Gastroesophageal sphincter (tissue), 4 donors: ENCODE results near the gene NAA20. TPM values are rescaled to one million over a fixed set of nuclear protein-coding genes. Genes with fewer than 3 reads are reported as not detected.

ENCODE experiments used
- ATAC-seq: fragments of 150-250 bp; one replicate; pipeline ENCODE4 v1.9.1; 2016; ENCODE audit warnings: mild to moderate bottlenecking, moderate library complexity
- H3K27ac ChIP-seq, 4 donors: fragments of 200-600 bp; sonication (generic) in 3 of 4; 1 replicate in 3 of 4; 2 replicates in 1 of 4; pipeline ENCODE4 v1.5.1; 2016 to 2019
- H3K27me3 ChIP-seq: fragments of 200-600 bp; sonication (generic); one replicate; pipeline ENCODE4 v1.5.1; 2019
- H3K36me3 ChIP-seq, 2 donors: fragments of 200-600 bp; sonication (generic); one replicate each; pipeline ENCODE4 v1.5.1; 2019; ENCODE audit warnings: control low read depth in 1 of 2
- H3K4me1 ChIP-seq, 3 donors: fragments of 200-600 bp; sonication (generic); 1 replicate in 2 of 3; 2 replicates in 1 of 3; pipeline ENCODE4 v1.5.1; 2016 to 2019; ENCODE audit warnings: control low read depth in 2 of 3
- H3K4me3 ChIP-seq, 2 donors: fragments of 200-600 bp; sonication (generic); one replicate each; pipeline ENCODE4 v1.5.1; 2019; ENCODE audit warnings: mild to moderate bottlenecking in 1 of 2, moderate library complexity in 1 of 2
- H3K9me3 ChIP-seq, 3 donors: fragments of 200-600 bp; sonication (generic); one replicate each; pipeline ENCODE4 v1.5.1; 2017 to 2019; ENCODE audit warnings: control low read depth in 2 of 3
- EP300 ChIP-seq: sonication (generic); formaldehyde crosslinking; IDR thresholded peaks from one replicate; pipeline ENCODE4 v1.6.1; 2017; ENCODE audit warnings: antibody characterized with exemption, mild to moderate bottlenecking
- POLR2A ChIP-seq, 2 donors: fragments of 450-650 bp; IDR thresholded peaks; one replicate each; pipeline ENCODE4 v1.6.1; 2017; ENCODE audit warnings: antibody characterized with exemption in 2 of 2, mild to moderate bottlenecking in 2 of 2, moderate library complexity in 1 of 2
- POLR2AphosphoS5 ChIP-seq: sonication (generic); formaldehyde crosslinking; IDR thresholded peaks from one replicate; pipeline ENCODE4 v1.6.1; 2017; ENCODE audit warnings: antibody characterized with exemption
- WGBS, 2 donors: methylation state at CpG; one replicate each; pipeline ENCODE4 v1.1.5; 2018; ENCODE audit warnings: low coverage in 1 of 2; 5-methylcytosine and 5-hydroxymethylcytosine counted together
- total RNA-seq, 4 donors: library from RNA; depleted of rRNA; stranded (reverse); fragments of >200 nt; gene quantifications; one replicate each; pipeline ENCODE4 v1.1.0, GENCODE V29; 2016
- TF ChIP-seq, protein P1 (sequence below), 4 experiments: fragments of 200-600 bp in 2 of 4; fragments of 450-650 bp in 2 of 4; sonication (generic) in 1 of 4; IDR thresholded peaks; one replicate each; pipeline ENCODE4 v1.5.1; 2017 to 2019; ENCODE audit warnings: antibody characterized with exemption in 4 of 4, mild to moderate bottlenecking in 2 of 4, moderate library complexity in 2 of 4

The NAA20 gene
- total RNA-seq, 4 donors from 2014 or later: 22.7 to 47.0 (median 31.0) TPM

DNA sequence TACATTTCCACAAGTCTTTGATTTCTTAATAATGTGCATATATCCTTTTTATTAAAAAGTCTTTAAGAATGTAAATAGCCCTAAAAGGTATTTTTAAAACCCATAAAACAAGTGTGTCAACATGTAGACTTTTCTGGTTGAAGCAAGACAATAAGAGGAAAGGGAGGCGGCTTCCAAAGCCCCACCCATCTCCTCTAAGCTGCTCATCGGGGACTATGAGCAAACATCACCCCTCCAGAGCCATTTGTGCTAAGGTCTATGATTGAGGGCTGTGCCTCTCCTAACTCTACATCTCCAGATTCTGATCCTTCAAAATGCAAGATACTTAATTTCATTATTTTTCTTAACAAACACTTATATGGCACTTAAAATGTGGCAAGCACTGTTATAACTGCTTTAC, 2.5 kb upstream of the NAA20 start:
- WGBS, 2 donors: 50 to 57% methylated on average over 2 of the region's 2 CpGs
- no peaks in the 10 kb centered on the region for H3K9me3 ChIP-seq
- no peak overlapping the region for H3K4me3 ChIP-seq
- TF ChIP-seq, protein P1, sequence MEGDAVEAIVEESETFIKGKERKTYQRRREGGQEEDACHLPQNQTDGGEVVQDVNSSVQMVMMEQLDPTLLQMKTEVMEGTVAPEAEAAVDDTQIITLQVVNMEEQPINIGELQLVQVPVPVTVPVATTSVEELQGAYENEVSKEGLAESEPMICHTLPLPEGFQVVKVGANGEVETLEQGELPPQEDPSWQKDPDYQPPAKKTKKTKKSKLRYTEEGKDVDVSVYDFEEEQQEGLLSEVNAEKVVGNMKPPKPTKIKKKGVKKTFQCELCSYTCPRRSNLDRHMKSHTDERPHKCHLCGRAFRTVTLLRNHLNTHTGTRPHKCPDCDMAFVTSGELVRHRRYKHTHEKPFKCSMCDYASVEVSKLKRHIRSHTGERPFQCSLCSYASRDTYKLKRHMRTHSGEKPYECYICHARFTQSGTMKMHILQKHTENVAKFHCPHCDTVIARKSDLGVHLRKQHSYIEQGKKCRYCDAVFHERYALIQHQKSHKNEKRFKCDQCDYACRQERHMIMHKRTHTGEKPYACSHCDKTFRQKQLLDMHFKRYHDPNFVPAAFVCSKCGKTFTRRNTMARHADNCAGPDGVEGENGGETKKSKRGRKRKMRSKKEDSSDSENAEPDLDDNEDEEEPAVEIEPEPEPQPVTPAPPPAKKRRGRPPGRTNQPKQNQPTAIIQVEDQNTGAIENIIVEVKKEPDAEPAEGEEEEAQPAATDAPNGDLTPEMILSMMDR (IDR thresholded peaks at IDR 0.05): no peak
- no peak for TF ChIP-seq POLR2AphosphoS5
- TF ChIP-seq EP300: no peak
- no peak for TF ChIP-seq POLR2A (IDR thresholded peaks at IDR 0.05)
- no peak overlapping the region for H3K27ac ChIP-seq
- no peaks in the 10 kb centered on the region for H3K27me3 ChIP-seq
- no peaks in the 10 kb centered on the region for H3K36me3 ChIP-seq
- ATAC-seq: no peak
- peaks cover 2 to 48% (median 35%) of the 10 kb centered on the region in 3 donors for H3K4me1 ChIP-seq

DNA sequence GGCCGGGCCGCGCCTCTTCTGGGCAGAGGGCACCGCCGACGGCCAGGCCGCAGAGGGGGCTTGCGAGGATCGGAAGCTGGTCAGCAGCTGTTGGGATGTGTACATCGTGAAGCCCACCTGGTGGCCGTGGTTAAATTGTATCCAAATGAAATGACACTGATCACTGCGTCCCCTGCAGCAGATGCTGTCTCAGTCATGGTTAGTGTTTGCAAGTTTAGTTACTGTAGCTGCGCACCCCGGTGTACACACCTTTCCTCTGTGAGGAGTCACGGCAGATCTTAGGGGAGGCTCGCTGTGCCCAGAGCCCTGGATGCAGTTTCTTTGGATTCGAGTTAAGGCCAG, 653 bp downstream of the NAA20 start:
- TF ChIP-seq, protein P1 (IDR thresholded peaks at IDR 0.05): no peak
- TF ChIP-seq POLR2AphosphoS5 (no peak), EP300 (no peak), POLR2A (IDR thresholded peaks at IDR 0.05) (no peak)
- H3K27me3 ChIP-seq: no peaks in the 10 kb centered on the region
- peaks cover 2 to 53% (median 21%) of the 10 kb centered on the region in 3 donors for H3K4me1 ChIP-seq
- H3K27ac ChIP-seq: peak overlapping the region in 3 of 4 donors; percentile 80 to 83 (median 80)
- ATAC-seq: no peak
- 8% methylated on average over 10 of the region's 17 CpGs; no CpG with 5 or more reads in 1 of the 2 donors for WGBS, 2 donors
- peak overlapping the region; percentile 80 to 94 for H3K4me3 ChIP-seq
- no peaks in the 10 kb centered on the region for H3K9me3 ChIP-seq
- peaks cover 0 to 5% of the 10 kb centered on the region in 2 donors for H3K36me3 ChIP-seq

DNA sequence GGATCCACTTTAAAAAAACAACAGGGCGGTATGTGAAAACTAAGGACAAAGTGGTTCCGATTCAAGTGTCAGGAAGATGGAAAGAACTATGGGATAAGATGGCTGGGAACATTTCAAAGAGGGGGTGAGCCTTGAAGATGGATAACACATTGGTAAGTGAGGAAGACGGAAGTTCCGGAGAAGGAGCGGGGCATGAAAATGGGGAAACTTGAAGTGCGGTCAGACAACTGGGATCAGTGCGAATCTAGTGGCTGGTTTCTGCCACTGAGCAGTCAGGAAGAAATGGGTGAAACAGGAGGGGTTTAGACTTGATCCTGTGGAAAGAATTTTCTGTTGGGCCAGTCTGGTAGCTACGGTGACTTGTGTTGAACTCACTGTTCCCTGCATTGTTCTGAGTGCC, 1.2 kb downstream of the NAA20 start:
- Histone ChIP-seq H3K36me3 (peaks cover 0 to 10% of the 10 kb centered on the region in 2 donors), H3K4me3 (peak overlapping the region in 1 of 2 donors; percentile 94), H3K27ac (no peak overlapping the region), H3K9me3 (no peaks in the 10 kb centered on the region), H3K27me3 (no peaks in the 10 kb centered on the region), H3K4me1 (peaks cover 2 to 53% (median 21%) of the 10 kb centered on the region in 3 donors)
- no peak for ATAC-seq
- WGBS, 2 donors: 74 to 90% methylated on average over 5 to 8 of the region's 8 CpGs
- TF ChIP-seq POLR2A (IDR thresholded peaks at IDR 0.05) (no peak), POLR2AphosphoS5 (no peak), EP300 (no peak)
- TF ChIP-seq, protein P1 (IDR thresholded peaks at IDR 0.05): no peak

DNA sequence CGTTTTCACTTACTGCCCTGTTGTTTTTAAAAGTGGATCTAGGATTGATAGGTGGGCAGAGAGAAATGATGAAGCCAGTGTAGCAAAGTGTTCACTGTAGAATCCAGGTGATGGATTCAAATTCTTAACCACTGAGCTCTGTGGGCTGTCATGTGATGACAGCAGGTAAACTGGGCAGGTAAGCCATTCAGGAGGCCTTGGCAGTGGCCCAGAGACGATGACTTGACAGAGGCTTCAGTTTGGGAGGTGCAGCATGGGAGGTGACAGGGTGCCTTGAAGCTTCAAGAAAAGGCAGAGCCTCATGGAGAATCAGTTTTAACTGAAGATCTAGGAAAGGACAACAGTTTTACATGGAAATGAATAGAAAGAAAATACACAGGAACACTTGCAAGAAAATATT, 2.0 kb downstream of the NAA20 start:
- Histone ChIP-seq H3K4me1 (peaks cover 2 to 53% (median 21%) of the 10 kb centered on the region in 3 donors), H3K4me3 (no peak overlapping the region)

DNA sequence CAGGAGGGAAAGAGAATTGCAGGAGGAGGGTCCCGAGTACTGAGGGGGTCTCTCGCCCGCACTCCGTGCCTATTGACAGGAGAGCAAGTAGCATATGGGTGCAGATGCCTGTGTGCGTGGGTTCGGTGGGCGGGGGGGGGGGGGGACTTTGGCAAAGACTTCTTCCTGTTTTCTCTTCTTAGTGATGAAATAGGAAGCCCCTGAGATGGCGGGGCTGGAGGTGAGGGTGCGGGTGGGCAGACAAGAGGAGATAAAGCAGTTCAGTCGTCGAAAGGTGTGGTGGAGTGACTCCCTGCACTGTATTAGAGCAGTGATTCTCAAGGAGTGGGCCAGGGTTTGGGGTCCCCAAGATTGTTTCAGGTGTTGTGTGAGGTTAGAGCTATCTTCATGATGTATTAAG, 3.7 kb downstream of the NAA20 start:
- H3K4me3 ChIP-seq: no peak overlapping the region
- no peak for ATAC-seq
- no peak overlapping the region for H3K27ac ChIP-seq
- 87 to 100% methylated on average over 2 to 3 of the region's 11 CpGs for WGBS, 2 donors
- no peaks in the 10 kb centered on the region for H3K9me3 ChIP-seq
- peaks cover 0 to 18% of the 10 kb centered on the region in 2 donors for H3K36me3 ChIP-seq
- H3K27me3 ChIP-seq: no peaks in the 10 kb centered on the region
- H3K4me1 ChIP-seq: peaks cover 2 to 53% (median 21%) of the 10 kb centered on the region in 3 donors
- TF ChIP-seq EP300 (no peak), POLR2AphosphoS5 (no peak), POLR2A (IDR thresholded peaks at IDR 0.05) (no peak)
- TF ChIP-seq, protein P1 (IDR thresholded peaks at IDR 0.05): no peak

More for the DNA sequence above, 2.0 kb downstream of the NAA20 start:
- WGBS, 2 donors: 55 to 80% methylated on average over 1 to 2 of the region's 2 CpGs
- H3K27me3 ChIP-seq: no peaks in the 10 kb centered on the region
- no peak for TF ChIP-seq POLR2A (IDR thresholded peaks at IDR 0.05)
- TF ChIP-seq POLR2AphosphoS5: no peak
- no peak for TF ChIP-seq EP300
- TF ChIP-seq, protein P1 (IDR thresholded peaks at IDR 0.05): no peak
- H3K9me3 ChIP-seq: no peaks in the 10 kb centered on the region
- H3K27ac ChIP-seq: no peak overlapping the region
- peaks cover 0 to 12% of the 10 kb centered on the region in 2 donors for H3K36me3 ChIP-seq
- no peak for ATAC-seq
